H9 (cell line): Measurements from ENCODE around the gene FSHR. TPM values are rescaled to one million over a fixed set of nuclear protein-coding genes. Genes with fewer than 3 reads are reported as not detected.

ENCODE experiments used
- DNase-seq: peaks from one replicate; pipeline ENCODE4 v3.0.0-alpha.2; 2017
- H2AFZ ChIP-seq: one replicate; pipeline ENCODE4 v1.6.1; 2013; ENCODE audit warnings: mild to moderate bottlenecking, low read length, control low read depth, moderate library complexity
- H2AK5ac ChIP-seq: 2 replicates; pipeline ENCODE4 v1.6.1; 2013; ENCODE audit warnings: low read length, control low read depth, mixed read lengths; ENCODE audit not compliant: insufficient read length
- H2BK120ac ChIP-seq: one replicate; pipeline ENCODE4 v1.6.1; 2013; ENCODE audit warnings: low read depth, mild to moderate bottlenecking, low read length, control low read depth, inconsistent platforms; ENCODE audit not compliant: poor library complexity, severe bottlenecking
- H2BK12ac ChIP-seq: 2 replicates; pipeline ENCODE4 v1.6.1; 2013; ENCODE audit warnings: low read length, control low read depth, mixed read lengths, low read depth; ENCODE audit not compliant: insufficient read length
- H2BK15ac ChIP-seq: 2 replicates; pipeline ENCODE4 v1.6.1; 2013; ENCODE audit warnings: low read depth, low read length, control low read depth
- H2BK20ac ChIP-seq: one replicate; pipeline ENCODE4 v1.6.1; 2013; ENCODE audit warnings: low read depth, mild to moderate bottlenecking, low read length, control low read depth, inconsistent platforms; ENCODE audit not compliant: poor library complexity, severe bottlenecking
- H2BK5ac ChIP-seq: 2 replicates; pipeline ENCODE4 v1.6.1; 2013; ENCODE audit warnings: low read length, control low read depth, mixed read lengths; ENCODE audit not compliant: insufficient read length
- H3K14ac ChIP-seq: 2 replicates; pipeline ENCODE4 v1.6.1; 2013; ENCODE audit warnings: low read length, control low read depth; ENCODE audit not compliant: insufficient read depth
- H3K18ac ChIP-seq: 2 replicates; pipeline ENCODE4 v1.6.1; 2013; ENCODE audit warnings: low read depth, mild to moderate bottlenecking, mixed read lengths, low read length, control low read depth; ENCODE audit not compliant: insufficient read length
- H3K23ac ChIP-seq: 2 replicates; pipeline ENCODE4 v1.6.1; 2013; ENCODE audit warnings: low read length, control low read depth, mixed read lengths, low read depth; ENCODE audit not compliant: insufficient read length
- H3K23me2 ChIP-seq: 2 replicates; pipeline ENCODE4 v1.6.1; 2013; ENCODE audit warnings: low read depth, mild to moderate bottlenecking, mixed read lengths, low read length, control low read depth; ENCODE audit not compliant: insufficient read length, poor library complexity, severe bottlenecking
- H3K27ac ChIP-seq: 2 replicates; pipeline ENCODE4 v1.5.1; 2013; ENCODE audit warnings: low read length, control low read depth, mixed read lengths, low read depth; ENCODE audit not compliant: insufficient read length
- H3K27me3 ChIP-seq: 2 replicates; pipeline ENCODE4 v1.6.1; 2013; ENCODE audit warnings: low read length, control low read depth, inconsistent platforms; ENCODE audit not compliant: insufficient read depth
- H3K4ac ChIP-seq: 2 replicates; pipeline ENCODE4 v1.6.1; 2013; ENCODE audit warnings: low read depth, mild to moderate bottlenecking, control low read depth, inconsistent platforms, low read length, moderate library complexity
- H3K4me1 ChIP-seq: 2 replicates; pipeline ENCODE4 v1.6.1; 2013; ENCODE audit warnings: low read length, control low read depth, inconsistent platforms; ENCODE audit not compliant: insufficient read depth
- H3K4me2 ChIP-seq: 2 replicates; pipeline ENCODE4 v1.6.1; 2013; ENCODE audit warnings: low read length, control low read depth, mixed read lengths; ENCODE audit not compliant: insufficient read length, insufficient read depth
- H3K56ac ChIP-seq: 2 replicates; pipeline ENCODE4 v1.6.1; 2013; ENCODE audit warnings: low read depth, mild to moderate bottlenecking, mixed read lengths, low read length, control low read depth; ENCODE audit not compliant: insufficient read length
- H3K79me1 ChIP-seq: 2 replicates; pipeline ENCODE4 v1.6.1; 2013; ENCODE audit warnings: low read depth, mild to moderate bottlenecking, moderate library complexity, low read length, control low read depth, inconsistent platforms; ENCODE audit not compliant: insufficient read depth, poor library complexity, severe bottlenecking
- H3K79me2 ChIP-seq: 2 replicates; pipeline ENCODE4 v1.6.1; 2013; ENCODE audit warnings: low read length, control low read depth, inconsistent platforms; ENCODE audit not compliant: insufficient read depth
- H3K9ac ChIP-seq: 2 replicates; pipeline ENCODE4 v1.6.1; 2013; ENCODE audit warnings: low read length, control low read depth, mixed read lengths; ENCODE audit not compliant: insufficient read length; ENCODE audit errors: extremely low read depth
- H3K9me3 ChIP-seq: one replicate; pipeline ENCODE4 v1.6.1; 2013; ENCODE audit warnings: low read depth, low read length, inconsistent platforms; ENCODE audit not compliant: control insufficient read depth
- H3T11ph ChIP-seq: one replicate; pipeline ENCODE4 v1.6.1; 2013; ENCODE audit warnings: mild to moderate bottlenecking, low read length, control low read depth, inconsistent platforms
- H4K20me1 ChIP-seq: one replicate; pipeline ENCODE4 v1.6.1; 2013; ENCODE audit not compliant: control insufficient read depth, insufficient read length, insufficient read depth
- H4K5ac ChIP-seq: 2 replicates; pipeline ENCODE4 v1.6.1; 2013; ENCODE audit warnings: low read depth, mild to moderate bottlenecking, mixed read lengths, low read length, control low read depth; ENCODE audit not compliant: insufficient read length
- H4K8ac ChIP-seq: replicated peaks from 2 replicates; pipeline ENCODE4 v1.6.1; 2013; ENCODE audit warnings: low read length, control low read depth, mixed read lengths, low read depth; ENCODE audit not compliant: insufficient read length
- H4K91ac ChIP-seq: 2 replicates; pipeline ENCODE4 v1.6.1; 2013; ENCODE audit warnings: low read depth, mild to moderate bottlenecking, moderate library complexity, mixed read lengths, low read length, control low read depth; ENCODE audit not compliant: insufficient read length
- H3K27ac Mint-ChIP-seq, 3 experiments: 2 replicates in 2 of 3; 3 replicates in 1 of 3; pipeline ENCODE4 v1.8.0; 2020 to 2021; ENCODE audit warnings: mixed read lengths in 3 of 3, mild to moderate bottlenecking in 1 of 3, moderate library complexity in 1 of 3
- H3K27me3 Mint-ChIP-seq: 2 replicates; pipeline ENCODE4 v1.8.0; 2021; ENCODE audit warnings: low read depth, mild to moderate bottlenecking, moderate library complexity, mixed read lengths
- H3K36me3 Mint-ChIP-seq, 3 experiments: 2 replicates in 2 of 3; 3 replicates in 1 of 3; pipeline ENCODE4 v1.8.0; 2020 to 2021; ENCODE audit warnings: low read depth in 3 of 3, mixed read lengths in 3 of 3; ENCODE audit not compliant: insufficient read depth in 1 of 3
- H3K4me1 Mint-ChIP-seq, 2 experiments: 2 replicates each; pipeline ENCODE4 v1.8.0; 2020; ENCODE audit warnings: mixed read lengths in 2 of 2
- H3K4me3 Mint-ChIP-seq, 2 experiments: 2 replicates in 1 of 2; 3 replicates in 1 of 2; pipeline ENCODE4 v1.8.0; 2020 to 2021; ENCODE audit warnings: mild to moderate bottlenecking in 2 of 2, mixed read lengths in 2 of 2, moderate library complexity in 1 of 2
- H3K9me3 Mint-ChIP-seq, 2 experiments: 2 replicates in 1 of 2; 3 replicates in 1 of 2; pipeline ENCODE4 v1.8.0; 2020; ENCODE audit warnings: mild to moderate bottlenecking in 2 of 2, mixed read lengths in 2 of 2, moderate library complexity in 1 of 2
- CTCF ChIP-seq: fragments of 200-600 bp; sonication (generic); conservative IDR thresholded peaks from 3 replicates; pipeline ENCODE4 v1.8.0; 2021; ENCODE audit warnings: antibody characterized with exemption, mild to moderate bottlenecking
- WGBS: extraction: QIAGEN DNeasy Blood & Tissue Kit; methylation state at CpG from one replicate; pipeline ENCODE4 v1.1.7; 2013; ENCODE audit warnings: missing lambda C conversion rate, low lambda C conversion rate, mixed read lengths; ENCODE audit not compliant: insufficient read length; ENCODE audit errors: extremely low coverage; 5-methylcytosine and 5-hydroxymethylcytosine counted together
- total RNA-seq: library from RNA; stranded (reverse); gene quantifications from 2 replicates; pipeline ENCODE4 v1.2.1, GENCODE V29; 2021

The FSHR gene
- total RNA-seq, 1 experiment from 2014 or later = not detected

- H2BK5ac ChIP-seq = no peak overlapping the region
- no peak overlapping the region for H3K14ac ChIP-seq
- H3K9ac ChIP-seq = no peak overlapping the region
- H3K27me3 ChIP-seq = no peaks in the 10 kb centered on the region
- H3K9me3 Mint-ChIP-seq = peaks cover 26% of the 10 kb centered on the region in 2 experiments
- H4K20me1 ChIP-seq = no peaks in the 10 kb centered on the region
- H3K18ac ChIP-seq = no peak overlapping the region
- peaks cover 1% of the 10 kb centered on the region; the same call in 1 of the 2 replicates for H3K4me1 ChIP-seq
- peaks cover 11 to 12% of the 10 kb centered on the region in 2 experiments for H3K4me1 Mint-ChIP-seq
- no peak overlapping the region for H3K4me3 Mint-ChIP-seq
- H2BK12ac ChIP-seq = no peak overlapping the region
- no peak overlapping the region for H4K91ac ChIP-seq
- peaks cover 16 to 24% (median 16%) of the 10 kb centered on the region in 3 experiments for H3K36me3 Mint-ChIP-seq
- no peak overlapping the region for H3K56ac ChIP-seq
- DNase-seq = no peak
- no peak overlapping the region for H2BK20ac ChIP-seq
- no peak overlapping the region for H4K5ac ChIP-seq
- no peak overlapping the region for H3K4ac ChIP-seq
- no peak overlapping the region for H2BK15ac ChIP-seq
- H2BK120ac ChIP-seq = no peak overlapping the region
- H3K23ac ChIP-seq = no peak overlapping the region
- H3K79me2 ChIP-seq = no peaks in the 10 kb centered on the region
- no CpG with 5 or more reads among the region's 7 CpGs for WGBS
- H3K4me2 ChIP-seq = no peak overlapping the region
- no peaks in the 10 kb centered on the region; the same call in 1 of the 2 replicates for H3K27me3 Mint-ChIP-seq
- no peak overlapping the region for H3T11ph ChIP-seq
- no peak overlapping the region for H3K27ac Mint-ChIP-seq
- peaks cover 9% of the 10 kb centered on the region for H3K9me3 ChIP-seq
- H3K23me2 ChIP-seq = no peaks in the 10 kb centered on the region
- H4K8ac ChIP-seq = no peak overlapping the region
- H2AFZ ChIP-seq = no peak overlapping the region
- no peak overlapping the region for H3K27ac ChIP-seq
- TF ChIP-seq CTCF = no peak
- H3K79me1 ChIP-seq = no peaks in the 10 kb centered on the region
- no peak overlapping the region for H2AK5ac ChIP-seq
Observed at GRCh38 chr2:49178656-49179055, 24.3 kb upstream of the FSHR start.
